Measurements from ENCODE around the gene MRPL11.
"Not testable (repeated sequence)": the region's sequence is repeated elsewhere in the genome, so short reads cannot be mapped to it uniquely, and the experiment has no call there.

- not testable (repeated sequence) for TF ChIP-seq CTCF (IDR thresholded peaks at IDR 0.05); EZH2phosphoT487 (IDR thresholded peaks at IDR 0.05; ENCODE audit: borderline replicate concordance, low read depth); GABPA (IDR thresholded peaks at IDR 0.05; ENCODE audit: low read depth); PBX3 (IDR thresholded peaks at IDR 0.05); YY1 (IDR thresholded peaks at IDR 0.05; ENCODE audit: low read depth); MAX (IDR thresholded peaks at IDR 0.05; ENCODE audit: low read depth); NRF1 (IDR thresholded peaks at IDR 0.05; ENCODE audit: low read depth, low read length); USF1 (IDR thresholded peaks at IDR 0.05; ENCODE audit: borderline replicate concordance, low read depth); REST (IDR thresholded peaks at IDR 0.05; ENCODE audit: low read depth, low read length); EP300 (IDR thresholded peaks at IDR 0.05; ENCODE audit: borderline replicate concordance in 1 of 2, low read depth in 1 of 2, low read length in 1 of 2); MXI1 (IDR thresholded peaks at IDR 0.05; ENCODE audit: low read depth, low read length)
Measured at GRCh38 chr11:66440940-66441282, 2.3 kb upstream of the MRPL11 start.

Measured in SK-N-SH (cell line).